Measurements from ENCODE around the gene BASP1. TPM values are rescaled to one million over a fixed set of nuclear protein-coding genes. Genes with fewer than 3 reads are reported as not detected.
"Not testable (repeated sequence)": the region's sequence is repeated elsewhere in the genome, so short reads cannot be mapped to it uniquely, and the experiment has no call there.

Gene BASP1
- total RNA-seq, 2 experiments from 2014 or later: not detected

- Mint-ChIP-seq H3K4me1 (no peaks in the 10 kb centered on the region), H3K36me3 (ENCODE audit: low read depth) (no peaks in the 10 kb centered on the region), H3K27ac (no peak overlapping the region), H3K4me3 (no peak overlapping the region), H3K27me3 (no peaks in the 10 kb centered on the region), H3K9me3 (peaks cover 2% of the 10 kb centered on the region)
- POLR2A ChIA-PET: no interaction called here
- no peak for DNase-seq
- CTCF ChIA-PET: no interaction called here
Measured at GRCh38 chr5:17185349-17185748, 32.1 kb upstream of the BASP1 start.

GRCh38 chr5:17185773-17186172 is 31.7 kb upstream of the BASP1 start:
- DNase-seq: no peak
- Mint-ChIP-seq H3K27me3 (no peaks in the 10 kb centered on the region), H3K27ac (no peak overlapping the region), H3K4me3 (no peak overlapping the region), H3K36me3 (ENCODE audit: low read depth) (no peaks in the 10 kb centered on the region), H3K4me1 (no peaks in the 10 kb centered on the region), H3K9me3 (peaks cover 2% of the 10 kb centered on the region)
- POLR2A ChIA-PET: no interaction called here
- CTCF ChIA-PET: no interaction called here

DNA sequence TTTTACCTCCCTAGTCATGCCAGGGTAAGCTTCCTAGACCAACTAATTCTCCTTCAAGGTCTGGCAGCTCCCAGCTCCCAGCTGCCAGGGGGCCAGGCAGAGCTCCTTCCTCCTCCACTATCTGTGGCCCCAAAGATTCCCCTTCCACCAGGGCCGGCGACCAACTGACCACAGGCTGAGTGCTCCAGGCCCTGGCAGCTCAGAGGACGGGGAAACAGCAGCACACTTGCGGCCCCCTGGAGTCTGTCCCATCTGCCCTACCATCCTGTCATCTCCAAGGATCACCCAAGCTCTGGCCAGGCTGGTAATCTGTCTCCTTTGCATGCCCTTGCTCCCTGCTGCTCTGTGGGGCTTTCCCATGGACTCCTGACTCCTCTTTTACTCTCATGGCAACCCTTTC is 31.2 kb upstream of the BASP1 start:
- H3K27ac Mint-ChIP-seq: no peak overlapping the region
- DNase-seq: no peak
- no peak overlapping the region for H3K4me3 Mint-ChIP-seq
- no peaks in the 10 kb centered on the region for H3K27me3 Mint-ChIP-seq
- POLR2A ChIA-PET: no interaction called here
- no peaks in the 10 kb centered on the region for H3K4me1 Mint-ChIP-seq
- CTCF ChIA-PET: no interaction called here
- peaks cover under 1% of the 10 kb centered on the region for H3K9me3 Mint-ChIP-seq
- no peaks in the 10 kb centered on the region for H3K36me3 Mint-ChIP-seq (ENCODE audit: low read depth)

DNA sequence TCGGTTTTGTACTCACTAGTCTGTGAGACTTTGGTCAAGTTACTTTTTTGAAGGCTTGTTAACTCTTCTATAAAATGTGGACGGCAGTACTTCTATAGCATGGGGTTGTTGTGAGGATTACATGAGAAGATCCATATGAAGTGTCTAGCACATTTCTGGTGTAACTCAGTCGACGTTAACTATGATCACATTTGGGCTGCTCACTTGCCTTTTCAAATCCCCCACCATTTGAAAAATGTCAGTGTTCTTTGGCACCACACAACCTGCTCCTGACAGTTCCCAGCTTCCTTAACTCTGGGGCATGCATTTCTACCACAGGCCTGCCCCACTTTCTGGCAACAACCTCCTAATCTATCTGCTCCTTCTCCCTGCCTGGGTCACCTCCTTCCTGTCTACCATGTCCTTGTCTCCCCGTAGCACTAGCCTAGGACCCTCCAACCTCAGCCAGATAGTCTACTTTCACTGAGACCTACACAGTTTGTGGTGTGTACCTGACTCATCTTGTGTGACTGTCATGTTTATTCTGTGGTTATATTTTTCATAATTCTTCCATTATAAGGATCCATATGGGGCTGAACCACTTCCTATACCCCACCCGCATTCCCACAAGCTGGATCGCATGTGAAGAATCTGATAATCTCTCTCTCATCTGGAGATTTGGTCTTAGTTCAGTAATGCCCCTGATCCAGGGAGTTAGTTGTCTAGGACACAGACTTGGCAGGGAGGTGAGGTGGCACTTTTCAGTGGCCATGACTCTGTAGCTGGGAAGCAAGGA is 30.2 kb upstream of the BASP1 start:
- H3K4me3 Mint-ChIP-seq: no peak overlapping the region
- H3K27ac Mint-ChIP-seq: no peak overlapping the region
- DNase-seq: no peak
- no peaks in the 10 kb centered on the region for H3K9me3 Mint-ChIP-seq
- ChIA-PET CTCF (no interaction called here), POLR2A (no interaction called here)
- no peaks in the 10 kb centered on the region for H3K27me3 Mint-ChIP-seq
- no peaks in the 10 kb centered on the region for H3K4me1 Mint-ChIP-seq
- no peaks in the 10 kb centered on the region for H3K36me3 Mint-ChIP-seq (ENCODE audit: low read depth)

GRCh38 chr5:17187786-17188170 is 29.7 kb upstream of the BASP1 start:
- CTCF ChIA-PET: interaction anchor here (3.2 kb wide), 1 partner anchor 9 kb away, joined by 13 read pairs; no protein-coding TSS in a partner anchor
- Mint-ChIP-seq H3K27ac (no peak overlapping the region), H3K27me3 (no peaks in the 10 kb centered on the region), H3K9me3 (no peaks in the 10 kb centered on the region), H3K36me3 (ENCODE audit: low read depth) (no peaks in the 10 kb centered on the region), H3K4me1 (no peaks in the 10 kb centered on the region), H3K4me3 (no peak overlapping the region)
- no peak for DNase-seq
- POLR2A ChIA-PET: no interaction called here

DNA sequence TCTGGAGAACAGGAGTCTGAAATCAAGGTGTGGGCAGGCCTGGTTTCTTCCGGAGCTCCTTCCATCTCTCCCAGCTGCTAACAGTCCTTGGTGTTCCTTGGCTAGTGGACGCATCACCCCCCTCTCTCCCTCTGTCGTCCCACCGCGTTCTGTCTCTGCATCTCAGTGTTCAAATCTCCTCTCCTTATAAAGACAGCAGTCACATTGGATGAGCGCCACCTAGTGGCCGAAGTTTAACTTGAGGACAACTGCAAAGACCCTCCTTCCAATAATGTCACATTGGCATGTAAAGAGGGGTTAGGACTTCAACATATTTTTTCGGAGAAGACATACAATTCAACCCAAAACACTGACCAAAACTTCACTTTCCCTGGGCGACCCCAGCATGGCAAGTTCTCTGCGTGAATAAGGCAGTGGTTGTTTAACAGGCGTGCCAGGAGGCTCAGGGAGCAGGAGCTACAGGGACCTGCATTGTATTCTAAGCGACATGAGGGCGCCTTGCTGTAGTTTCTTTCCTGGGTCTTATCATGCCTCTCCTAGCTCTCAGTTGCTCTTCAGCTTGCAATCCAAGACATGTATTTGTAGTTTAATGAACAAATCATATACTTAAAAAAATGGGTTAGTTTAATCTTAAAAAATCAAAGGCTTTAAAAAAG is 27.9 kb upstream of the BASP1 start:
- POLR2A ChIA-PET: no interaction called here
- no peak overlapping the region for H3K27ac Mint-ChIP-seq
- H3K36me3 Mint-ChIP-seq (ENCODE audit: low read depth): no peaks in the 10 kb centered on the region
- H3K27me3 Mint-ChIP-seq: no peaks in the 10 kb centered on the region
- H3K9me3 Mint-ChIP-seq: no peaks in the 10 kb centered on the region
- no peaks in the 10 kb centered on the region for H3K4me1 Mint-ChIP-seq
- DNase-seq: peak; percentile 46
- H3K4me3 Mint-ChIP-seq: no peak overlapping the region
- CTCF ChIA-PET: interaction anchor here (0.6 to 3.2 kb wide), 9 partner anchors 10 to 427 kb away, joined by 3 to 13 read pairs (median 3); no protein-coding TSS in a partner anchor

DNA sequence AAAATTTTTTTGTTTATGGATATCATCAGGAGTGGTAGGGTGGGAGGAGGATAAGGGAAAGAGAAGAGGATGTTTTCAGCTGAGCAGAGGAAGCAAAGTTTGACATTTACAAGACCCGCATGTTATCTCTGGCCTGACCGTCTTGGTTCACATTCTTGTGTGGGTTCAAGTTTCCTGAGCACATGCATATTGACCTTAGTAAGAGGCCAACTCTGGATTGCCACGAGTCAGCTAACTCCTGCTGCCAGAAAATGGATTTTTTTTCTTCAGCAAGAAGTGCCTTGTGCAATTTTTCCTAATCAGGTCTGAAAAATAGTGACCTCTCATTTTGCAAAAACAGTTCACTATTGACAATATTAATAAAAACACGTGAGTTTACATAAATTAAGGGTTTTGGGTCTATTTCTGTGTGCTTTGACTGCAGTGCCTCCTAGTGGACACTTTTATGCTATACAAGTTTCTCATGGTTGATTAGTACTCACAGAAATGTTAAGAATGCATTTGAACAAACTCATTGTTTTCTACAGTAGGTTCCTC is 27.1 kb upstream of the BASP1 start:
- Mint-ChIP-seq H3K27ac (no peak overlapping the region), H3K4me3 (no peak overlapping the region), H3K27me3 (no peaks in the 10 kb centered on the region), H3K4me1 (no peaks in the 10 kb centered on the region), H3K36me3 (ENCODE audit: low read depth) (no peaks in the 10 kb centered on the region), H3K9me3 (no peaks in the 10 kb centered on the region)
- no peak for DNase-seq
- POLR2A ChIA-PET: no interaction called here
- CTCF ChIA-PET: interaction anchor here (0.7 to 3.2 kb wide), 9 partner anchors 9 to 985 kb away, joined by 3 to 13 read pairs (median 3); no protein-coding TSS in a partner anchor

DNA sequence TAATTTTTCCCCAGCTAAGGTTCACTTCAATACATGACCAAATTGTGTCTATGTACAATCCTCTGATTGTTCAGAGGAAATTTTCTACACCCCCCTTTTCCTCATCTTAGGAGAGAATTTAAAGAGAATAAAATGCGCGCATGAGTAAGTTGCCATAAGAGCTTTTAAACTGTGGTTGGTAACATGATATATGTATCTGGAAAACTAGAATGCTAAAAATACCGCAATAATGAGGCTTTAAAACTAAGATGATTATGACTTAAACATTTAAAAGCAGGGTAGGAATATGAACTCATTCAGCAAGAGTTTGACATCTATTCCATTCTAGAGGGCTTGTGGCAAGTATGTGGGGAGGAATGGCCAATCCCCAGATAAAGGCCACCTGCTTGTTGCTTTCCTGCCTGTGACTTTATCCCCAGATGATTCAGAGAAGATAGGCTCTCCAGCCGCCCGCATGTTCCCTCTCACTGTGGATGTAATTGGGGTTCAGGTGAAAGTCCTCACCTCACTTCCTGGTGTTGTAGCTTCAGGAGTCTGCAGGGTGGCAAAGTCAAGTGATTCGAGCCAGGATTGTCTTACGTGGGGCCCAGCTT is 26.5 kb upstream of the BASP1 start:
- ChIA-PET CTCF (interaction anchor here (0.8 to 3.2 kb wide), 8 partner anchors 9 to 428 kb away, joined by 3 to 13 read pairs (median 3); no protein-coding TSS in a partner anchor), POLR2A (no interaction called here)
- H3K27me3 Mint-ChIP-seq: no peaks in the 10 kb centered on the region
- no peaks in the 10 kb centered on the region for H3K4me1 Mint-ChIP-seq
- DNase-seq: no peak
- H3K4me3 Mint-ChIP-seq: no peak overlapping the region
- H3K27ac Mint-ChIP-seq: no peak overlapping the region
- no peaks in the 10 kb centered on the region for H3K9me3 Mint-ChIP-seq
- no peaks in the 10 kb centered on the region for H3K36me3 Mint-ChIP-seq (ENCODE audit: low read depth)

- CTCF ChIA-PET: interaction anchor here (0.8 kb wide), 1 partner anchor 400 kb away, joined by 3 read pairs; no protein-coding TSS in a partner anchor
- H3K4me1 Mint-ChIP-seq; H3K4me3 Mint-ChIP-seq; DNase-seq; H3K9me3 Mint-ChIP-seq; POLR2A ChIA-PET; H3K27me3 Mint-ChIP-seq; H3K36me3 Mint-ChIP-seq (ENCODE audit: low read depth); H3K27ac Mint-ChIP-seq: not testable (repeated sequence)
Measured at GRCh38 chr5:17191574-17191973, 25.9 kb upstream of the BASP1 start.

DNA sequence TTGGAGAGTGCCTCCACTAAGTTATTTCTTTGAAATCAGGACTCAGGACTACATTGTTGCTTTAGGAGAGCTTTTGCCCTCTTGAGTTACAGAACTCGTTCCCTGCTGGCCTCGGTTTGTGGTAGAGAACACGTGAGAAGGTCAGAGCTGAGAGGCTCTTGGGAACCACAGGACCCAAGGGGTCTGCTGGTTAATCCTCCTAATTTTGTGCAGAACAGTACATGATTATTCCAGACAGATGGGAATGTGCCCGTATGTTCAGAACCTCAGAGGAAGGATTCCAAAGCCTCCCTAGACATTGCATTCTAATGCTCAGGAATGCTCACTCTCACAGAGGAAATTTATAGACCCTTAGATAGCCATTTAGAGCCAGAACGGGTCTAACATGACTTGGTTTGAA is 25.2 kb upstream of the BASP1 start:
- H3K36me3 Mint-ChIP-seq (ENCODE audit: low read depth): no peaks in the 10 kb centered on the region
- no peaks in the 10 kb centered on the region for H3K9me3 Mint-ChIP-seq
- no peaks in the 10 kb centered on the region for H3K4me1 Mint-ChIP-seq
- CTCF ChIA-PET: interaction anchor here (0.7 kb wide), 2 partner anchors 10 to 695 kb away, joined by 3 to 4 read pairs; no protein-coding TSS in a partner anchor
- no peak overlapping the region for H3K27ac Mint-ChIP-seq
- no peak for DNase-seq
- H3K27me3 Mint-ChIP-seq: no peaks in the 10 kb centered on the region
- POLR2A ChIA-PET: no interaction called here
- no peak overlapping the region for H3K4me3 Mint-ChIP-seq

GRCh38 chr5:17196024-17196423 is 21.4 kb upstream of the BASP1 start:
- Mint-ChIP-seq H3K27me3 (no peaks in the 10 kb centered on the region), H3K36me3 (ENCODE audit: low read depth) (no peaks in the 10 kb centered on the region), H3K9me3 (peaks cover 7% of the 10 kb centered on the region), H3K4me1 (no peaks in the 10 kb centered on the region), H3K27ac (no peak overlapping the region), H3K4me3 (no peak overlapping the region)
- CTCF ChIA-PET: no interaction called here
- POLR2A ChIA-PET: no interaction called here
- DNase-seq: no peak

GRCh38 chr5:17196697-17197096 is 20.7 kb upstream of the BASP1 start:
- Mint-ChIP-seq H3K36me3 (ENCODE audit: low read depth) (no peaks in the 10 kb centered on the region), H3K4me3 (no peak overlapping the region), H3K9me3 (peaks cover 7% of the 10 kb centered on the region), H3K27me3 (no peaks in the 10 kb centered on the region), H3K4me1 (no peaks in the 10 kb centered on the region), H3K27ac (no peak overlapping the region)
- DNase-seq: no peak
- CTCF ChIA-PET: no interaction called here
- POLR2A ChIA-PET: no interaction called here

DNA sequence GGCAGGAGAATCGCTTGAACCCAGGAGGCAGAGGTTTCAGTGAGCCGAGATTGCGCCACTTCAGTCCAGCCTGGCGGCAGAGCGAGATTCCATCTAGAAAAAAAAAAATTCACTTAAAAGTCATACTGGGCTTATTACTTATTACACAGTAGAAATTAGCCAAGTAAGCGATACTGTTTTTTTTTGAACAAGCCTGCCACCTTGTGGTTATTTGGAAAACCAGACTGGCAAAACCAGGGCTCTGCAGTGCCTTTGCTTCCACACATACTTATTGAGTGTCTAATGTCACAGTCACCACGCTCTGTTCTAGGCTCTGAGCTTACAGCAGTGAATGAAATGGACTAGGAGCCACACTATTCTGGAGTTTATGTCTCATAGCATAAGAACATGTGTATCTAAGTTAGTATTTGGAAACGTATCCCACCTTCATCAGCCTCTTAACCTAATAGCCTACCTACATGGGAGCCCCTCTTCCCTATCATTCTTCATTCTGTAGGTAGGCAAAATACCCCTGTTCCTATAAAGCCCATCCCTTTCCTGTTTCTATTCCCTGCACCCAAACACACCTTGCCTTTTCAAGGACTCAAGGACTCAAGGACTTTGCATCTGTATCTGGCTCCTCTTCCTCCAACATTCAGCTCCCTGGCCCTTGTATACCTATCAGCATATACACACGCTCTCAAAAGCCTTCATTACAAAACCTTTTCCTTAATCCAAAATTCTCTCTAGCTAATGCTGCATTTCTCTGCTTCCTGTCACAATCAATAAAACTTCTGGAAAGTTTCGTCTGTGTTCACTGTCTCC is 13.9 kb upstream of the BASP1 start:
- H3K9me3 Mint-ChIP-seq: no peaks in the 10 kb centered on the region
- H3K27me3 Mint-ChIP-seq: no peaks in the 10 kb centered on the region
- DNase-seq: no peak
- no peaks in the 10 kb centered on the region for H3K4me1 Mint-ChIP-seq
- ChIA-PET CTCF (interaction anchor here (2.4 kb wide), 1 partner anchor 13 kb away, joined by 7 read pairs; no protein-coding TSS in a partner anchor), POLR2A (no interaction called here)
- no peak overlapping the region for H3K27ac Mint-ChIP-seq
- no peaks in the 10 kb centered on the region for H3K36me3 Mint-ChIP-seq (ENCODE audit: low read depth)
- H3K4me3 Mint-ChIP-seq: no peak overlapping the region
